GM12872 (cell line): Measurements from ENCODE around the gene TMPRSS13.

Source experiments
- TF ChIP-seq, protein P1 (sequence below): IDR thresholded peaks from 3 replicates; pipeline ENCODE4 v1.5.1; 2011; ENCODE audit warnings: low read depth, mild to moderate bottlenecking, low read length, moderate library complexity; ENCODE audit not compliant: insufficient read depth

TMPRSS13 gene

DNA sequence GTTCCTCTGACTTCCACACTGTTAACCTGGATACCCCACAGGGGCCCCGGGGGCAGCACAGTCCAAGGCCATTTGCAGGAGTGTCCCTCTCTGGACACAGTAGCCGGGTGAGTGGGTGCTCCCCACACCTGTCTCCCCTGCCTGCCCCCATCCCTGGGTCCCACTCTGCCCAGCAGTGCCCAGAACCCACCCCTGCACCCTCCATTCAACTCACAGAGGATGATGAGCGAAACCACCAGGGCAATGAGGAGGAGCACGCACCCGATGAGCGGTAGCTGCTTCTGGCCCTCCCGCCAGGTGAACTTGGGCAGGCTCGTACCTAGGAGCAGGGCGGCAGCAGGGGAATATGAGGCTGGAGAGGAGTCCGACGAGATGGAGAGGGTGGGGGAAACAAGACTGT lies 12.2 kb downstream of the TMPRSS13 start:
- TF ChIP-seq, protein P1, sequence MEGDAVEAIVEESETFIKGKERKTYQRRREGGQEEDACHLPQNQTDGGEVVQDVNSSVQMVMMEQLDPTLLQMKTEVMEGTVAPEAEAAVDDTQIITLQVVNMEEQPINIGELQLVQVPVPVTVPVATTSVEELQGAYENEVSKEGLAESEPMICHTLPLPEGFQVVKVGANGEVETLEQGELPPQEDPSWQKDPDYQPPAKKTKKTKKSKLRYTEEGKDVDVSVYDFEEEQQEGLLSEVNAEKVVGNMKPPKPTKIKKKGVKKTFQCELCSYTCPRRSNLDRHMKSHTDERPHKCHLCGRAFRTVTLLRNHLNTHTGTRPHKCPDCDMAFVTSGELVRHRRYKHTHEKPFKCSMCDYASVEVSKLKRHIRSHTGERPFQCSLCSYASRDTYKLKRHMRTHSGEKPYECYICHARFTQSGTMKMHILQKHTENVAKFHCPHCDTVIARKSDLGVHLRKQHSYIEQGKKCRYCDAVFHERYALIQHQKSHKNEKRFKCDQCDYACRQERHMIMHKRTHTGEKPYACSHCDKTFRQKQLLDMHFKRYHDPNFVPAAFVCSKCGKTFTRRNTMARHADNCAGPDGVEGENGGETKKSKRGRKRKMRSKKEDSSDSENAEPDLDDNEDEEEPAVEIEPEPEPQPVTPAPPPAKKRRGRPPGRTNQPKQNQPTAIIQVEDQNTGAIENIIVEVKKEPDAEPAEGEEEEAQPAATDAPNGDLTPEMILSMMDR, result no peak

DNA sequence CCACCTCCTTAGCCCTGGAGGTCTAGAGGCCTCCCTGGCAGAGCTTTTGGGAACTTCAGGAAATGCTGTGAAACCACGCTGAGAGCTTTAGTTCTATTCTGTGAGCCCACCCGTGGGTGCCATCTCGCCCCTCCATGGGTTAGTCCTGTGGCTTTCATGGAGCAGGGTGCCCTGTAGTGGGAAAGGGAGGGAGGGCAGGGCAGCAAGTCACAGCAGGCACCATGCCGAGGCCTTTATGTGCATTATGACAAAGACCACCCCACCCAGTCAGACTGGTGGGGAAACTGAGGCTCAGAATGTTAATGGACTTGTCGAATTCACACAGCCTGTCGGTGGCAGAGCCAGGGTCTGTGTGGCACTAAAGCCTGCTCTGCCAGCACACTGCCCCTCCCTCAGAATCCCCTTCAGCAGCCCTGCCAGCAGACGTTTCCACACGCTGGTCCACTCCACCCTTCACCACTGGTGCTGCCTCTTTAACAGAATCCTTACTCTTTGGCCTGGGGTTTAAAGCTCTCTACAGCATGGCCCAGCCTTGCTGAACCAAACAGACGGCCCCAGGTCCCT lies 13.4 kb downstream of the TMPRSS13 start:
- TF ChIP-seq, protein P1, result no peak

DNA sequence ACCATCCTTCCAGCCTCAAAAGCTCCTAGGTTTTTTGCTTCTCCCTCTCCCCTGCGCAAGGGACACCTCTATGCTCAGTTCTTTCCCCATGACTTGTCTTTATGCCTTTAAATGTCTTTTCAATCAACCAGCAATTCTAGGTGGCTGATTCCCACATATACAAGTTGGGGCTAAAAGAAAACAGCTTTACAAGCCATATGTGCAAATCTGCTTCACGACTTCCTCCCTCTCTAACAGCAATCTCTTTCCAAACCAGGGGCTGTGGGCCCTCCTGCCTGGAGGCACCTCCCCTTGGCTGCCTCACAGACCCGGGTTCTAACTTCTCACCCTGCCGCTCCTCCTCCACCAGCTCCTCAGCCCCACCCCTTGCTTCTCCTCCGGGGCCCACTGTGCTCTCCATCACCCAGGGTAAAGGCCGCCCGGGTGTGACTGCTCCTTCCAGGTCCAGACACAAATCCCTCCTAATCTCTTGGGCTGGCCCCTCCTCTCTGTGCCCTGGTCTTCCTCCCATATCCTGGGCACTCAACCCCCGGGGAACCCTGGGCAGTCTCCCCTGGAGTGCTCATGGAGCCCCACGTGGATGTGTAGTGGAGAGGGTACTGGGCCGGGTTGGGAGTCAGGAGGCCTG lies 14.1 kb downstream of the TMPRSS13 start:
- TF ChIP-seq, protein P1, result no peak

DNA sequence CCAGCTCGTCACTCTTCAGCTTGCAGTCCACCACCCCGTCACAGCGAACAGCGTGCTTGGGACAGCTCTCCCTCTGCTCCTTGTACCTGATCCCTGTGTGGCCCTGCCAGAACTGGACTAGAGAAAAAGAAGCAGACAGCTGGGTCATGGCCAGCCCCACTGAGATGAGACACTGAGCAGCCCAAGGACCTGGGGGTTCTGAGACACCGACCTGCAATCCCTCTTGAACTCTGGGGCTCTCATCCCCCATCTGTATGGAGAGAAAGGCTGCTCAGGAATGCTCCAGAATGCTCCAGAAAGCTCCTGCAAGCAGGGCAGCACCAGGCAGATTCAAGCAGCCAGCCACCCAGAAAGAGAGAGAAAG lies 14.8 kb downstream of the TMPRSS13 start:
- TF ChIP-seq, protein P1, result no peak

DNA sequence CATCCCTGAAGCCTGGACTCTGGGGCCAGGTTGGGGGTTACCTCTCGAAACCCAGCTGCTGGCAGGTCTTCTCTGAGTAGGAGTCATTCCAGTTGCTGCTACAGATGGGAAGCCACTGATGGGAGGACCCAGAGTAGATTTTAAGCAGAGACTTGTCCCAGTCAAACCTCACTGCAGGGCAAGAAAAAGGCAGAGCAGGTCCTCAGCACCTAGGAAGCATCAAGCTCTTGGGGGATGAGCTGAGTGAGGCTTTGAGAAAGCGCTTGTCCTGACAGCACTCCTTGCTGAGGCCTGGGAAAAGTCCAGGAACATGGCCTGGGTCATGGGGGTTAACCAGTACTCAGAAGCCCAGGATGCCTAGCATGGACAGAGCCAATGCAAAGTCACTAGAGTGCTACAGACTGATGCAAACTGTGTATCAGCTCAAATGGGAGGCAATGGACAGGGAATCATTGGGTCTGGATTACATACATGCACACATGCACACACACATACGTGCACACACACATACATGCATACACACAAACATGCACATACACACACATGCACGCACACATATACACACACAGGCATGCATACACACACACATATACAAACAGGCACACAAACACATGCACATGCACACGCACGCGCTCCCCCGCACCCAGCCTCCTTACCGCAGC lies 15.3 kb downstream of the TMPRSS13 start:
- TF ChIP-seq, protein P1, result no peak

DNA sequence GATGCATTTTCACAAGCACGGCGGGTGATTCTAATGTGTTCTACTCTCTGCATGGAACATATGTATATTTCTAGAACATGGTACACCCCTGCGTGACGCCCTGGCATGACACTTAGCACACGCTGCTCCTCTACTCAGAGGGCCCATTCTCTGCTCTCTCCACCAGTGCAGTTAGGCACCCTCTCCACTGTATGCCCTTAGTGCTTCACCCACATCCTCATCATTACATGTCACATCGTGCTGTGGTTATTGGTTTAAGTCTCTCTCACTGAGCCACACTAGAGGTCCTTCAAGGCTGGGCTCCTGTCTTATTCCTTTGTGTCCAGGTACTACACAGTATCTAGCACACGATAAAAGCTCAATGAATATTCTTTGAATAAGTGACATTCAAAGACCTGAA lies 16.7 kb downstream of the TMPRSS13 start:
- TF ChIP-seq, protein P1, result no peak

DNA sequence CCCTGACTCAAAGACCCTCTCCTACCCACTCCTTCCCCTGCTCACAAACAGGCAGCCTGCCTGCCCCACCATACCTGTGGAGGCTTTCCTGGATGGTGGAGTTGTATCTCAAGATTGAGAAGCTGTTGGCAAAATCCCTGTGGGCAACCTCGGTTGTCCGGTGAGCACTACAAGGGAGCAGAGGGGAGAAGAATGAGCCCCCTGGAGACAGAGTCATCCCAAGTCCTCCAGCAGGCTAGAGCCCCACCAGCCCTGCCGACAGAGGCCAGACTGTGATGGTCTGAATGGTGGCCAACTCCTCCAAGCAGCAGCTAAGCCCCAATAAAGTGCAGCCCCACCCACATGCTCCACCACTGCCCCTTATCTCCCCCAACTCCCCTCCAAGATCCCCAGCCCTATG lies 17.5 kb downstream of the TMPRSS13 start:
- TF ChIP-seq, protein P1, result no peak
